Activated CD4-positive, CD25-positive, alpha-beta regulatory T cell treated with anti-CD3 and anti-CD28 coated beads, Interleukin-2, amount 50 U/mL, for 24 hours (primary cell): ENCODE results near the gene CSNK1D.

Experiments
- ATAC-seq, 2 donors: fragments of 150-1000 bp; cut with Tn5 transposase; one replicate each; pipeline ENCODE4 v1.10.0; 2021; ENCODE audit warnings: mild to moderate bottlenecking in 1 of 2, moderate library complexity in 1 of 2

CSNK1D gene

GRCh38 chr17:82249896-82250581, 23.5 kb downstream of the CSNK1D start:
- no peak for ATAC-seq

- no peak for ATAC-seq
Observed at GRCh38 chr17:82248815-82249674, 24.5 kb downstream of the CSNK1D start.

GRCh38 chr17:82247856-82248671, 25.4 kb downstream of the CSNK1D start:
- ATAC-seq: no peak

GRCh38 chr17:82247182-82247823, 26.2 kb downstream of the CSNK1D start:
- ATAC-seq: no peak

- ATAC-seq: no peak
Observed at GRCh38 chr17:82246365-82247181, 26.9 kb downstream of the CSNK1D start.

- no peak for ATAC-seq
Observed at GRCh38 chr17:82246040-82246364, 27.5 kb downstream of the CSNK1D start.

GRCh38 chr17:82245134-82246039, 28.1 kb downstream of the CSNK1D start:
- ATAC-seq: no peak

- ATAC-seq: no peak
Observed at GRCh38 chr17:82244413-82245133, 28.9 kb downstream of the CSNK1D start.

GRCh38 chr17:82243648-82244412, 29.7 kb downstream of the CSNK1D start:
- no peak for ATAC-seq

- no peak for ATAC-seq
Observed at GRCh38 chr17:82242977-82243647, 30.4 kb downstream of the CSNK1D start.

- no peak for ATAC-seq
Observed at GRCh38 chr17:82242698-82242976, 30.9 kb downstream of the CSNK1D start.

- ATAC-seq: peak in 1 of 2 donors; percentile 7
Observed at GRCh38 chr17:82241926-82242697, 31.4 kb downstream of the CSNK1D start.

GRCh38 chr17:82241183-82241925, 32.1 kb downstream of the CSNK1D start:
- peak; percentile 48 to 52 for ATAC-seq

- no peak for ATAC-seq
Observed at GRCh38 chr17:82240506-82241182, 32.9 kb downstream of the CSNK1D start.

GRCh38 chr17:82239926-82240505, 33.5 kb downstream of the CSNK1D start:
- no peak for ATAC-seq

GRCh38 chr17:82239401-82239925, 34.0 kb downstream of the CSNK1D start:
- no peak for ATAC-seq
